Neural cell (in vitro differentiated cells): ENCODE measurements around the gene DACH1. TPM values are rescaled to one million over a fixed set of nuclear protein-coding genes. Genes with fewer than 3 reads are reported as not detected.

Experiments
- H2AFZ ChIP-seq: fragments of 200-600, 300-800 bp; sonication (generic), shearing (Covaris generic); 2 replicates; pipeline ENCODE4 v1.6.0; 2014; ENCODE audit warnings: low read depth, mild to moderate bottlenecking, antibody characterized with exemption, low read length, moderate library complexity
- H3F3A ChIP-seq: fragments of 200-600 bp; shearing (Covaris generic); 2 replicates; pipeline ENCODE4 v1.6.1; 2016; ENCODE audit warnings: mild to moderate bottlenecking, moderate library complexity, mixed read lengths, antibody characterized with exemption, low read length; ENCODE audit not compliant: insufficient read depth, poor library complexity, severe bottlenecking
- H3K27ac ChIP-seq: fragments of 200-600, 300-800 bp; sonication (generic), shearing (Covaris generic); 2 replicates; pipeline ENCODE4 v1.5.1; 2014; ENCODE audit warnings: mild to moderate bottlenecking, low read length, moderate library complexity
- H3K27me3 ChIP-seq: fragments of 300-800, 200-600 bp; sonication (generic), shearing (Covaris generic); 2 replicates; pipeline ENCODE4 v1.6.0; 2014; ENCODE audit warnings: mild to moderate bottlenecking, low read depth, low read length, moderate library complexity; ENCODE audit not compliant: insufficient read depth
- H3K36me3 ChIP-seq: fragments of 300-800, 200-600 bp; sonication (generic), shearing (Covaris generic); 2 replicates; pipeline ENCODE4 v1.5.1; 2014; ENCODE audit warnings: mild to moderate bottlenecking, antibody characterized with exemption, low read length, moderate library complexity; ENCODE audit not compliant: insufficient read depth
- H3K4me2 ChIP-seq: fragments of 300-800, 200-600 bp; sonication (generic), shearing (Covaris generic); 2 replicates; pipeline ENCODE4 v1.6.0; 2014; ENCODE audit warnings: mild to moderate bottlenecking, low read length
- H3K4me3 ChIP-seq: fragments of 300-800, 200-600 bp; sonication (generic), shearing (Covaris generic); 2 replicates; pipeline ENCODE4 v1.5.1; 2014; ENCODE audit warnings: mild to moderate bottlenecking, low read length, moderate library complexity
- H3K79me2 ChIP-seq: fragments of 200-600 bp; shearing (Covaris generic); replicated peaks from 2 replicates; pipeline ENCODE4 v1.6.0; 2014; ENCODE audit warnings: mild to moderate bottlenecking, low read length, moderate library complexity; ENCODE audit not compliant: insufficient read depth
- H3K9ac ChIP-seq: fragments of 300-800, 200-600 bp; sonication (generic), shearing (Covaris generic); 2 replicates; pipeline ENCODE4 v1.6.1; 2016; ENCODE audit warnings: mild to moderate bottlenecking, low read length, mixed read lengths
- H3K9me2 ChIP-seq: fragments of 200-600 bp; shearing (Covaris generic); 2 replicates; pipeline ENCODE4 v1.6.1; 2016; ENCODE audit warnings: mild to moderate bottlenecking, low read length, mixed read lengths; ENCODE audit not compliant: insufficient read depth
- H3K9me3 ChIP-seq: fragments of 200-600, 300-800 bp; sonication (generic), shearing (Covaris generic); 2 replicates; pipeline ENCODE4 v1.6.1; 2016; ENCODE audit warnings: mild to moderate bottlenecking, mixed run types, low read length, moderate library complexity, mixed read lengths
- H4K20me1 ChIP-seq: fragments of 200-600 bp; shearing (Covaris generic); 2 replicates; pipeline ENCODE4 v1.6.1; 2016; ENCODE audit warnings: mild to moderate bottlenecking, mixed run types; ENCODE audit not compliant: insufficient read depth
- CTCF ChIP-seq: fragments of 450-650 bp; IDR thresholded peaks from 2 replicates; pipeline ENCODE4 v1.5.1; 2014; ENCODE audit warnings: antibody characterized with exemption, mild to moderate bottlenecking, moderate library complexity; ENCODE audit not compliant: poor library complexity, severe bottlenecking
- EP300 ChIP-seq: fragments of 450-650 bp; conservative IDR thresholded peaks from 2 replicates; pipeline ENCODE4 v1.6.1; 2014; ENCODE audit warnings: antibody characterized with exemption, mild to moderate bottlenecking, moderate library complexity; ENCODE audit not compliant: poor library complexity, severe bottlenecking
- EZH2 ChIP-seq: fragments of 200-600, 300-800 bp; shearing (Covaris generic), sonication (generic); IDR thresholded peaks from 2 replicates; pipeline ENCODE4 v1.6.1; 2014; ENCODE audit warnings: antibody characterized with exemption, low read length, borderline replicate concordance, mild to moderate bottlenecking; ENCODE audit not compliant: insufficient read depth, poor library complexity, severe bottlenecking
- MXI1 ChIP-seq: fragments of 450-650 bp; conservative IDR thresholded peaks from 2 replicates; pipeline ENCODE4 v1.6.1; 2014; ENCODE audit warnings: antibody characterized with exemption, mild to moderate bottlenecking; ENCODE audit not compliant: poor library complexity, severe bottlenecking
- POLR2AphosphoS5 ChIP-seq: IDR thresholded peaks from 2 replicates; pipeline ENCODE4 v1.6.1; 2012
- RAD21 ChIP-seq: fragments of 450-650 bp; conservative IDR thresholded peaks from 2 replicates; pipeline ENCODE4 v1.6.1; 2014; ENCODE audit warnings: antibody characterized with exemption, mild to moderate bottlenecking, moderate library complexity
- REST ChIP-seq: IDR thresholded peaks from 2 replicates; pipeline ENCODE4 v1.6.1; 2012; ENCODE audit warnings: borderline replicate concordance
- SMC3 ChIP-seq: fragments of 450-650 bp; conservative IDR thresholded peaks from 2 replicates; pipeline ENCODE4 v1.6.1; 2014; ENCODE audit warnings: antibody characterized with exemption, mild to moderate bottlenecking, moderate library complexity; ENCODE audit not compliant: poor library complexity
- TAF1 ChIP-seq: IDR thresholded peaks from 2 replicates; pipeline ENCODE4 v1.6.1; 2012; ENCODE audit warnings: low read depth
- polyA plus RNA-seq: library from polyadenylated mRNA; depleted of rRNA; stranded (reverse); fragments of >200 nt; gene quantifications from 2 replicates; pipeline ENCODE4 v1.2.3, GENCODE V29; 2014

Gene DACH1
- polyA plus RNA-seq, 1 donor from 2014 or later = 20.0 TPM

GRCh38 chr13:71912524-71912923, 45.5 kb upstream of the DACH1 start:
- Histone ChIP-seq H3K4me3 (no peak overlapping the region), H4K20me1 (no peaks in the 10 kb centered on the region), H3K79me2 (no peaks in the 10 kb centered on the region), H3K27ac (no peak overlapping the region), H2AFZ (no peak overlapping the region), H3K9ac (no peak overlapping the region), H3F3A (no peaks in the 10 kb centered on the region), H3K4me2 (no peak overlapping the region), H3K36me3 (no peaks in the 10 kb centered on the region), H3K27me3 (no peaks in the 10 kb centered on the region), H3K9me2 (no peaks in the 10 kb centered on the region), H3K9me3 (no peaks in the 10 kb centered on the region)
- TF ChIP-seq SMC3 (no peak), MXI1 (no peak), RAD21 (no peak), EZH2 (no peak), CTCF (no peak), TAF1 (no peak), EP300 (no peak), REST (no peak), POLR2AphosphoS5 (no peak)

- no peak overlapping the region for H2AFZ ChIP-seq
- H3K9me3 ChIP-seq = no peaks in the 10 kb centered on the region
- no peaks in the 10 kb centered on the region for H3F3A ChIP-seq
- no peaks in the 10 kb centered on the region for H4K20me1 ChIP-seq
- no peaks in the 10 kb centered on the region for H3K27me3 ChIP-seq
- no peak overlapping the region for H3K4me3 ChIP-seq
- H3K27ac ChIP-seq = no peak overlapping the region
- H3K36me3 ChIP-seq = no peaks in the 10 kb centered on the region
- H3K9me2 ChIP-seq = no peaks in the 10 kb centered on the region
- no peak overlapping the region for H3K4me2 ChIP-seq
- no peaks in the 10 kb centered on the region for H3K79me2 ChIP-seq
- no peak for TF ChIP-seq POLR2AphosphoS5
- TF ChIP-seq SMC3 = no peak
- no peak for TF ChIP-seq CTCF
- H3K9ac ChIP-seq = no peak overlapping the region
Observed at GRCh38 chr13:71906448-71906847, 39.4 kb upstream of the DACH1 start.
